H9 (cell line): ENCODE measurements around the gene FAM133A. TPM values are rescaled to one million over a fixed set of nuclear protein-coding genes. Genes with fewer than 3 reads are reported as not detected.

Experiments used
- DNase-seq: peaks from one replicate; pipeline ENCODE4 v3.0.0-alpha.2; 2017
- H2AFZ ChIP-seq: one replicate; pipeline ENCODE4 v1.6.1; 2013; ENCODE audit warnings: mild to moderate bottlenecking, low read length, control low read depth, moderate library complexity
- H2AK5ac ChIP-seq: 2 replicates; pipeline ENCODE4 v1.6.1; 2013; ENCODE audit warnings: low read length, control low read depth, mixed read lengths; ENCODE audit not compliant: insufficient read length
- H2BK120ac ChIP-seq: one replicate; pipeline ENCODE4 v1.6.1; 2013; ENCODE audit warnings: low read depth, mild to moderate bottlenecking, low read length, control low read depth, inconsistent platforms; ENCODE audit not compliant: poor library complexity, severe bottlenecking
- H2BK12ac ChIP-seq: 2 replicates; pipeline ENCODE4 v1.6.1; 2013; ENCODE audit warnings: low read length, control low read depth, mixed read lengths, low read depth; ENCODE audit not compliant: insufficient read length
- H2BK15ac ChIP-seq: 2 replicates; pipeline ENCODE4 v1.6.1; 2013; ENCODE audit warnings: low read depth, low read length, control low read depth
- H2BK20ac ChIP-seq: one replicate; pipeline ENCODE4 v1.6.1; 2013; ENCODE audit warnings: low read depth, mild to moderate bottlenecking, low read length, control low read depth, inconsistent platforms; ENCODE audit not compliant: poor library complexity, severe bottlenecking
- H2BK5ac ChIP-seq: 2 replicates; pipeline ENCODE4 v1.6.1; 2013; ENCODE audit warnings: low read length, control low read depth, mixed read lengths; ENCODE audit not compliant: insufficient read length
- H3K14ac ChIP-seq: 2 replicates; pipeline ENCODE4 v1.6.1; 2013; ENCODE audit warnings: low read length, control low read depth; ENCODE audit not compliant: insufficient read depth
- H3K18ac ChIP-seq: 2 replicates; pipeline ENCODE4 v1.6.1; 2013; ENCODE audit warnings: low read depth, mild to moderate bottlenecking, mixed read lengths, low read length, control low read depth; ENCODE audit not compliant: insufficient read length
- H3K23ac ChIP-seq: 2 replicates; pipeline ENCODE4 v1.6.1; 2013; ENCODE audit warnings: low read length, control low read depth, mixed read lengths, low read depth; ENCODE audit not compliant: insufficient read length
- H3K23me2 ChIP-seq: 2 replicates; pipeline ENCODE4 v1.6.1; 2013; ENCODE audit warnings: low read depth, mild to moderate bottlenecking, mixed read lengths, low read length, control low read depth; ENCODE audit not compliant: insufficient read length, poor library complexity, severe bottlenecking
- H3K27ac ChIP-seq: 2 replicates; pipeline ENCODE4 v1.5.1; 2013; ENCODE audit warnings: low read length, control low read depth, mixed read lengths, low read depth; ENCODE audit not compliant: insufficient read length
- H3K27me3 ChIP-seq: 2 replicates; pipeline ENCODE4 v1.6.1; 2013; ENCODE audit warnings: low read length, control low read depth, inconsistent platforms; ENCODE audit not compliant: insufficient read depth
- H3K4ac ChIP-seq: 2 replicates; pipeline ENCODE4 v1.6.1; 2013; ENCODE audit warnings: low read depth, mild to moderate bottlenecking, control low read depth, inconsistent platforms, low read length, moderate library complexity
- H3K4me1 ChIP-seq: 2 replicates; pipeline ENCODE4 v1.6.1; 2013; ENCODE audit warnings: low read length, control low read depth, inconsistent platforms; ENCODE audit not compliant: insufficient read depth
- H3K4me2 ChIP-seq: 2 replicates; pipeline ENCODE4 v1.6.1; 2013; ENCODE audit warnings: low read length, control low read depth, mixed read lengths; ENCODE audit not compliant: insufficient read length, insufficient read depth
- H3K56ac ChIP-seq: 2 replicates; pipeline ENCODE4 v1.6.1; 2013; ENCODE audit warnings: low read depth, mild to moderate bottlenecking, mixed read lengths, low read length, control low read depth; ENCODE audit not compliant: insufficient read length
- H3K79me1 ChIP-seq: 2 replicates; pipeline ENCODE4 v1.6.1; 2013; ENCODE audit warnings: low read depth, mild to moderate bottlenecking, moderate library complexity, low read length, control low read depth, inconsistent platforms; ENCODE audit not compliant: insufficient read depth, poor library complexity, severe bottlenecking
- H3K79me2 ChIP-seq: 2 replicates; pipeline ENCODE4 v1.6.1; 2013; ENCODE audit warnings: low read length, control low read depth, inconsistent platforms; ENCODE audit not compliant: insufficient read depth
- H3K9ac ChIP-seq: 2 replicates; pipeline ENCODE4 v1.6.1; 2013; ENCODE audit warnings: low read length, control low read depth, mixed read lengths; ENCODE audit not compliant: insufficient read length; ENCODE audit errors: extremely low read depth
- H3K9me3 ChIP-seq: one replicate; pipeline ENCODE4 v1.6.1; 2013; ENCODE audit warnings: low read depth, low read length, inconsistent platforms; ENCODE audit not compliant: control insufficient read depth
- H3T11ph ChIP-seq: one replicate; pipeline ENCODE4 v1.6.1; 2013; ENCODE audit warnings: mild to moderate bottlenecking, low read length, control low read depth, inconsistent platforms
- H4K20me1 ChIP-seq: one replicate; pipeline ENCODE4 v1.6.1; 2013; ENCODE audit not compliant: control insufficient read depth, insufficient read length, insufficient read depth
- H4K5ac ChIP-seq: 2 replicates; pipeline ENCODE4 v1.6.1; 2013; ENCODE audit warnings: low read depth, mild to moderate bottlenecking, mixed read lengths, low read length, control low read depth; ENCODE audit not compliant: insufficient read length
- H4K8ac ChIP-seq: replicated peaks from 2 replicates; pipeline ENCODE4 v1.6.1; 2013; ENCODE audit warnings: low read length, control low read depth, mixed read lengths, low read depth; ENCODE audit not compliant: insufficient read length
- H4K91ac ChIP-seq: 2 replicates; pipeline ENCODE4 v1.6.1; 2013; ENCODE audit warnings: low read depth, mild to moderate bottlenecking, moderate library complexity, mixed read lengths, low read length, control low read depth; ENCODE audit not compliant: insufficient read length
- H3K27ac Mint-ChIP-seq, 3 experiments: 2 replicates in 2 of 3; 3 replicates in 1 of 3; pipeline ENCODE4 v1.8.0; 2020 to 2021; ENCODE audit warnings: mixed read lengths in 3 of 3, mild to moderate bottlenecking in 1 of 3, moderate library complexity in 1 of 3
- H3K27me3 Mint-ChIP-seq: 2 replicates; pipeline ENCODE4 v1.8.0; 2021; ENCODE audit warnings: low read depth, mild to moderate bottlenecking, moderate library complexity, mixed read lengths
- H3K36me3 Mint-ChIP-seq, 3 experiments: 2 replicates in 2 of 3; 3 replicates in 1 of 3; pipeline ENCODE4 v1.8.0; 2020 to 2021; ENCODE audit warnings: low read depth in 3 of 3, mixed read lengths in 3 of 3; ENCODE audit not compliant: insufficient read depth in 1 of 3
- H3K4me1 Mint-ChIP-seq, 2 experiments: 2 replicates each; pipeline ENCODE4 v1.8.0; 2020; ENCODE audit warnings: mixed read lengths in 2 of 2
- H3K4me3 Mint-ChIP-seq, 2 experiments: 2 replicates in 1 of 2; 3 replicates in 1 of 2; pipeline ENCODE4 v1.8.0; 2020 to 2021; ENCODE audit warnings: mild to moderate bottlenecking in 2 of 2, mixed read lengths in 2 of 2, moderate library complexity in 1 of 2
- H3K9me3 Mint-ChIP-seq, 2 experiments: 2 replicates in 1 of 2; 3 replicates in 1 of 2; pipeline ENCODE4 v1.8.0; 2020; ENCODE audit warnings: mild to moderate bottlenecking in 2 of 2, mixed read lengths in 2 of 2, moderate library complexity in 1 of 2
- CTCF ChIP-seq: fragments of 200-600 bp; sonication (generic); conservative IDR thresholded peaks from 3 replicates; pipeline ENCODE4 v1.8.0; 2021; ENCODE audit warnings: antibody characterized with exemption, mild to moderate bottlenecking
- WGBS: extraction: QIAGEN DNeasy Blood & Tissue Kit; methylation state at CpG from one replicate; pipeline ENCODE4 v1.1.7; 2013; ENCODE audit warnings: missing lambda C conversion rate, low lambda C conversion rate, mixed read lengths; ENCODE audit not compliant: insufficient read length; ENCODE audit errors: extremely low coverage; 5-methylcytosine and 5-hydroxymethylcytosine counted together
- total RNA-seq: library from RNA; stranded (reverse); gene quantifications from 2 replicates; pipeline ENCODE4 v1.2.1, GENCODE V29; 2021

The FAM133A gene
- total RNA-seq, 1 experiment from 2014 or later = 0.90 TPM

- no peak overlapping the region for H2BK15ac ChIP-seq
- no peak overlapping the region for H3K56ac ChIP-seq
- H2AK5ac ChIP-seq = no peak overlapping the region
- H2AFZ ChIP-seq = no peak overlapping the region
- no peaks in the 10 kb centered on the region for H3K9me3 ChIP-seq
- no peak for TF ChIP-seq CTCF
- no peak overlapping the region for H4K5ac ChIP-seq
- Mint-ChIP-seq H3K4me1 (peaks cover 6 to 10% of the 10 kb centered on the region in 2 experiments; a peak in 3 of 4 replicates), H3K36me3 (peaks cover 29 to 70% (median 35%) of the 10 kb centered on the region in 3 experiments), H3K27me3 (no peaks in the 10 kb centered on the region), H3K4me3 (no peak overlapping the region), H3K27ac (0 out of 7 replicates have a peak overlapping the region, but pooled peaks of 1 of the 3 experiments have one; percentile 42), H3K9me3 (peaks cover 48% of the 10 kb centered on the region in 2 experiments)
- no peak overlapping the region for H3K4me2 ChIP-seq
- H3K79me1 ChIP-seq = no peaks in the 10 kb centered on the region
- H3K18ac ChIP-seq = no peak overlapping the region
- H3K14ac ChIP-seq = no peak overlapping the region
- no peak overlapping the region for H4K8ac ChIP-seq
- H3K23me2 ChIP-seq = no peaks in the 10 kb centered on the region
- H4K20me1 ChIP-seq = no peaks in the 10 kb centered on the region
- H2BK12ac ChIP-seq = no peak overlapping the region
- H3K23ac ChIP-seq = no peak overlapping the region
- no peak overlapping the region for H4K91ac ChIP-seq
- no peak overlapping the region for H2BK20ac ChIP-seq
- H3K4me1 ChIP-seq = no peaks in the 10 kb centered on the region
- no peak overlapping the region for H3T11ph ChIP-seq
- no peak overlapping the region for H3K9ac ChIP-seq
- no CpG with 5 or more reads among the region's 1 CpG for WGBS
- peak; percentile 31 for DNase-seq
- H3K27ac ChIP-seq = no peak overlapping the region
- H2BK5ac ChIP-seq = no peak overlapping the region
- no peaks in the 10 kb centered on the region for H3K79me2 ChIP-seq
- H3K27me3 ChIP-seq = no peaks in the 10 kb centered on the region
- H3K4ac ChIP-seq = no peak overlapping the region
- no peak overlapping the region for H2BK120ac ChIP-seq
These were observed 24.6 kb upstream of the FAM133A start for GRCh38 chrX:93649381-93649780.
